PC-3 (cell line): ENCODE data around the gene RSRP1.
"Not testable (repeated sequence)": the region's sequence is repeated elsewhere in the genome, so short reads cannot be mapped to it uniquely, and the experiment has no call there.

Experiments used
- CTCF ChIP-seq: fragments of 300-600 bp; sonication (generic); conservative IDR thresholded peaks from 2 replicates; pipeline ENCODE4 v1.5.1; 2017; ENCODE audit warnings: antibody characterized with exemption, low read depth, mild to moderate bottlenecking, low read length
- EZH2 ChIP-seq: fragments of 300-600 bp; sonication (generic); IDR thresholded peaks from one replicate; pipeline ENCODE4 v1.6.1; 2017; ENCODE audit warnings: antibody characterized with exemption, mild to moderate bottlenecking, low read length; ENCODE audit not compliant: unreplicated experiment
- EZH2phosphoT487 ChIP-seq: fragments of 300-600 bp; sonication (generic); IDR thresholded peaks from 2 replicates; pipeline ENCODE4 v1.6.1; 2018; ENCODE audit warnings: mild to moderate bottlenecking, antibody characterized with exemption, low read length, borderline replicate concordance

DNA sequence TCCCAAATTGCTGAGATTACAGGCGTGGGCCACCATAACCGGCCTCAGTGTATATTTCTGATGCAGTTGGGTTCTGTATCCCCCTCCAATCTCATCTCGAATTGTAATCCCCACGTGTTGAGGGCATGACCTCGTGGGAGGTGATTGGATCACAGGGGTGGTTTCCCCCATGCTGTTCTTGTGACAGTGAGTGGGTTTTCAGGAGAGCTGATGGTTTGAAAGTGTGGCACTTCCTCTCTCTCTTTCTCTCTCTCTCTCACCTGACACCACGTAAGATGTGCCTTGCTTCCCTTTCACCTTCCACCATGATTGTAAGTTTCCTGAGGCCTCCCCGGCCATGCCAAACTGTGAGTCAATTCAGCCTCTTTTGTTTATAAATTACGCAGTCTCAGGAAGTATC lies 49.2 kb upstream of the RSRP1 start:
- not testable (repeated sequence) for TF ChIP-seq EZH2, CTCF, EZH2phosphoT487
